Germinal center (tissue), 1 donor: ENCODE results near the gene TXNRD2.

Source experiments
- DNase-seq: peaks from one replicate; pipeline ENCODE4 v3.0.0; 2012; ENCODE audit warnings: mixed read lengths, low spot score

Gene TXNRD2

GRCh38 chr22:19904935-19905334 lies 36.7 kb downstream of the TXNRD2 start:
- no peak for DNase-seq

DNA sequence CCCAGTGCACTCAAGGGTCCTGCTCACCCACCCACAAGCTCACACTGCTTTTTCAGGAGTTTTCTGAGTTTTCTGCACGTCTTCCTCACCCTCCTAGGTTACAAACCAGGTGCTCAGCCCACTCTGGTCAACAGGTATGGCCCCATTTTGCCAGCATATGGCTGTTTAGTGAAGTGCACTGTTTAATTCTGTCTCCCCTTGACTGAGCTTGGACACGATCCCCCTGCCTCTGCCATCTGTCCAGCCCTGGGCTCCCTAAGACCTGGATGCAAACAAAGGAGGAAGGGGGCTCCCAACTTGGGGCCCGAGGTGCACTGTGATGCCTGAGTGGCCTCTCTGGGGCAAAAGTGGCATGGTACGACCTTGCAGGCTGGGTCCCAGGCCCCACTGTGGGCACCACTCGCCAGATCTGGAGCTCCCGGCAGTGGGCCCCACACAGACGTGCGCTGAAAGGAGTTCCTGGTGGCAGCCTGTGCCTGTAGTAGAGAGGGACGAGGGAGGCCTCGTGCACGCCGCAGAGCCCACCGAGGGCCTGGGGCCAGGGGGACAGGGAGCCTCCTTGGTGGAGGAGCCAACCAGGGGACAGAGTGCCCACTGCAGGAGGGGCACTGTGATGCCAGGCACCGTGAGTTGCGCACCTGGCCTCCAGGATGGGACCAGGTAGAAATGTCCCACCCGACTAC lies 37.3 kb downstream of the TXNRD2 start:
- DNase-seq, result no peak

DNA sequence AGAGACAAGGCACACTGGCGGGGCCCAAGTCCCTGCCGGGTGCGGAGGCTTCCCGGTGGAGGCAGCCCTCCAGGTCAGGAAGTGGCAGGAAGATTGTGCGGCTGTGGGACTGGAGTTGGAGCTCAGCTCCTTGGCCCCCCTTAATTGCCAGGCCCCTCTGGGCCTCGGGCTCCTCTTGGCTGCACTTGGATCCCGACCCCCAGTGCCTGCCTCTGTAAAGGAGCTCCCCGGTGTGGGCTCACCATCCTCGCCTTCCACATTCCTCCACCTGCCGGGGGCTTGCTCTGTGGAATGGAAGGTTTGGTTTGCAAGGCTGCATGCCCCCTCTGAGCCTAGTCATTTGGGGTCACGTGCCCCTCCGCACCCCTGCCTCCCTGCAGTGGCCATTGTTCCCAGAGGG lies 38.1 kb downstream of the TXNRD2 start:
- no peak for DNase-seq

DNA sequence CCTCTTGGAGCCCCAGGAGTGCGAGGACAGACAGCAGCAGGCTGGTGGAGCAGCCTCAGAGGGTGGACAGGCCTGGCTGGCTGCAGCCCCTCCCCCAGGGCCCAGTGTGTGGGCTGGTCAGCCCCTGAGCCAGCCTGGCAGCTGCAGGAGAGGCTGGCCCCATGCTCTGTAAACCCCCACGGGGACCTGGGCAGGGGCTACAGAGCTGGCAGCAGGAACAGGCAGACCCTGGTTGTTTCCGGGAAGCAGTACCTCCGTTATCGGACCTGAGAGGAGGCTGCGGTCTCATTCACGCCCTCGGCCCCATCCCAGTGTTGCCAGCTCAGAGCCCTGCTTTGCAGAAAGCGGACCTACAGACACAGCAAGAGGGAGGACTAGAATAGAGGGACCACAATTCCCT lies 38.6 kb downstream of the TXNRD2 start:
- DNase-seq, result no peak

GRCh38 chr22:19902245-19902715 lies 39.3 kb downstream of the TXNRD2 start:
- DNase-seq, result no peak

- no peak for DNase-seq
Measured at GRCh38 chr22:19901577-19902244, 39.9 kb downstream of the TXNRD2 start.

- DNase-seq, result no peak
Measured at GRCh38 chr22:19900707-19901436, 40.7 kb downstream of the TXNRD2 start.

- DNase-seq, result no peak
Measured at GRCh38 chr22:19898831-19899567, 42.6 kb downstream of the TXNRD2 start.

DNA sequence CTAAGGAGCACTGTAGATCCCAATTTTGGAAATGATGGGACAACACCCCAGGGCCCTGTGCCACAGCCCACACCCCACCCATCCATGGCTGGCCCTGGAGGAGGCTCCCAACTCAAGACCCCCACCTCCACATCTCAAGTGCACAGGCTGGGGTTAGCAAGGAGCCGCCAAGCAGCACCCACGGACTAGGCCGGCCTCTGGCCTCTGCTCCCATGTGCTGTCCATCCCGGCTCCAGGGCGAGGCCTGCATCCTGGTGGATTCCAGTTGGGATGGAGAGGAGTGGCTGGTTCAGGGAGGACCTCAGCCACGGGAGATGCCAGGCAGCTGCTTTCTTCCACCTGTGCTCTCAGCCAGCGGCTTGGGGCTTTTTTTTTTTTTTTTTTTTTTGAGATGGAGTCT lies 43.5 kb downstream of the TXNRD2 start:
- no peak for DNase-seq

- no peak for DNase-seq
Measured at GRCh38 chr22:19897726-19898125, 43.9 kb downstream of the TXNRD2 start.

- peak; percentile 49 for DNase-seq
Measured at GRCh38 chr22:19896665-19897355, 44.8 kb downstream of the TXNRD2 start.

- no peak for DNase-seq
Measured at GRCh38 chr22:19895160-19895849, 46.3 kb downstream of the TXNRD2 start.

DNA sequence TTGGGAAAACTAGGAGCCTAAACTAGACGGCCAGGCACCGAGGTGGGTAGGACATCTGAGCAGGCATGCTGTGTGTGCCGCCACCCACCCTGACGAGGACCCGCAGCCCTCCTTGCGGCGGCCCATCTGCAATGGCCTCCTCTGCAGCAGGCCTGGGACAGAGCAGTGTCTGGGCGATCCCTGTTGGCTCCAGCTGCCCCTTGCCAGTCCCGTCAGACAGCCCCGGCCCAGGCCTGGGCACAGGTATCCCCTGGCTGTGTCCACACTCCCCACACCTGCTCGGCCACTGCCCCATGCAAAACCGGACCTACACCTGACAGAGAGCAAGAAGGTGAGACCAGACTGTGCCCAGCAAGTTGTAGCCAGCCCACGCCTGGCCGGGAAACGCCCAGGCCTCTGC lies 48.3 kb downstream of the TXNRD2 start:
- no peak for DNase-seq

DNA sequence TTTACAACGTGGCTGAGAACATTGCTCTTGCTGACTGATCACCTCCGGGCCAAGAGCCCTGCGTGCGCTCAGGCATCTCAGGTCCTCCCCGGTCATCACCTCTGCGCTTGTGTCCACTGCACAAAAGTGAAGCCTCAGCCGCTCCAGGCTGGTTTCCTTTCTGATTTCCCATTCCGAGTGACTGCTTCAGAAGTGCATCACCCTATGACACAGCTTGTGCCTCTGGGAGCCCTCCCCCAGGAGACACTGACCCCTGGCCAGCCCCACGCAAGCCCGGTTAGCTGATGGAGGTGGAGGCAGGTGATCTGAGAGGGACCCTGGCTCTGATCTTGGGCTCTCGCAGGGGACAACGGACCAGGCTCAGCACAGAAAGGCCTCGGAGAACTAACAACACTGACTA lies 48.7 kb downstream of the TXNRD2 start:
- no peak for DNase-seq

GRCh38 chr22:19892257-19892879 lies 49.2 kb downstream of the TXNRD2 start:
- DNase-seq, result peak; percentile 47

- DNase-seq, result peak; percentile 84
Measured at GRCh38 chr22:19891317-19892256, 50.0 kb downstream of the TXNRD2 start.

DNA sequence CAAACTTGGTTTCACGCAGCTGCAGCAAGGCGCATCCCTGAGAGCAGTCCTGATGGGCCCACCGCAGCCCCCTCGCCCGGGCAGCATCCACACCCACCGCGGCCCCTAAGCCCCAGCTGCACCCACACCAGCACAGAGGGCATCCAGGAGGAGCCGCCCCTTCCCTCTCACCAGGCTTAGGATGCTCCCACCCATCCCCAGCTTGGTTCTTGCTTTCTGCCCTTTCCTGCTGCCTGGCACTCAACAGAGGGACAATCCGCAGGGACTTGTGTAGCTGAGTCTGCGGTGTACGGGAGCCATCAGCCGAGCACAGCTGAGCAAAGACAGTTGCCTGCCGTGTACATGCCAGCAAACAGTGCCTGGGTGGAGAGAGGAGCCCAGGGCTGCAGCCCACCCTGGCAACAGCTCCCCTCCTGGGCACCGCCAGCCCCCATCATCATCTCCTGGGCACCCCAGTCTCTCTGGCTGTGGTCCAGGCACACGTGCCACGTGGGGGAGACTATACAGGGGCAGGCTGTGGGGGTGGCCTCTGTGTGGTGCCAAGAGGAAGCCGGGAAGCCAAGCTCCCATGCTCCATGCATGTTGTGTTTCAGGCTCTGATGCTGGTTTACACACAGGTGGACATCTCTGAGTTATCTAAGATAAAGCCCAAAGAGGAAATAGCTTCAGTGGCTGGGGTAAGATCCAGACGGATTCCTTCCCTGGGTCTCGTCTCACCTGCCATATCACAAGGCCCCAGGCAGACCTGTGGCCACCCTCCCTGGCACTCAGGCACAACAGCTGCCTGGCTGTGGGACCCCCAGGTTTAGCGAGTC lies 50.9 kb downstream of the TXNRD2 start:
- DNase-seq, result no peak

DNA sequence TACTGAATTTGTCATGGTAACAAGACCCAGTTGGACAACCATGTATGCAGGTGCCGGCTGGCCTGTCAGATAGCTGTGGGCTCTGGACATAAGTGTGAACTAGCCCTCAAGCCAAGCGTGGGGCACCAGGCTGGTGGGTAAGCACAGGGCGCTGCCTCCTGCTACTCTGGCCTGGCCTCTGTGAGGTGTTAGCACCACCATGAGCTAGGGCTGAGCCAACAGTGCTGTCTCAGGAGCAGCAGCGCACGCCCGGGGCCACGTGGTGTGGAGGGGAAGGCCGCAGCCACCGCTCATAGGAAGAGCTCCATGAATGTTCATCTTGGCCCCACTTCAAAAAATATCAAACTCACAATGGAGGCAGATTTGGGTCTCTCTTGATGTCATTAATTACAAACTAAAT lies 51.7 kb downstream of the TXNRD2 start:
- no peak for DNase-seq
